ENCODE data around the gene CHCHD6. TPM values are rescaled to one million over a fixed set of nuclear protein-coding genes. Genes with fewer than 3 reads are reported as not detected.
A peak's percentile ranks its signal among the peaks of the same experiment; 100 is the strongest.

The CHCHD6 gene
- total RNA-seq, 3 donors from 2014 or later: 5.9 to 9.8 (median 6.5) TPM

- ATAC-seq (no peak), DNase-seq (peak in 1 of 3 donors; percentile 11)
- no peak for TF ChIP-seq CTCF (IDR thresholded peaks at IDR 0.05)
- H3K36me3 ChIP-seq (ENCODE audit: low read depth): no peaks in the 10 kb centered on the region
- H3K4me1 ChIP-seq (ENCODE audit: low read depth): no peaks in the 10 kb centered on the region
- H3K4me3 ChIP-seq: no peak overlapping the region
- no peaks in the 10 kb centered on the region for H3K9me3 ChIP-seq
- intact Hi-C loops (cut with DNase I, micrococcal nuclease): no loop called here
Observed at GRCh38 chr3:126959136-126959920, 255.3 kb downstream of the CHCHD6 start.

DNA sequence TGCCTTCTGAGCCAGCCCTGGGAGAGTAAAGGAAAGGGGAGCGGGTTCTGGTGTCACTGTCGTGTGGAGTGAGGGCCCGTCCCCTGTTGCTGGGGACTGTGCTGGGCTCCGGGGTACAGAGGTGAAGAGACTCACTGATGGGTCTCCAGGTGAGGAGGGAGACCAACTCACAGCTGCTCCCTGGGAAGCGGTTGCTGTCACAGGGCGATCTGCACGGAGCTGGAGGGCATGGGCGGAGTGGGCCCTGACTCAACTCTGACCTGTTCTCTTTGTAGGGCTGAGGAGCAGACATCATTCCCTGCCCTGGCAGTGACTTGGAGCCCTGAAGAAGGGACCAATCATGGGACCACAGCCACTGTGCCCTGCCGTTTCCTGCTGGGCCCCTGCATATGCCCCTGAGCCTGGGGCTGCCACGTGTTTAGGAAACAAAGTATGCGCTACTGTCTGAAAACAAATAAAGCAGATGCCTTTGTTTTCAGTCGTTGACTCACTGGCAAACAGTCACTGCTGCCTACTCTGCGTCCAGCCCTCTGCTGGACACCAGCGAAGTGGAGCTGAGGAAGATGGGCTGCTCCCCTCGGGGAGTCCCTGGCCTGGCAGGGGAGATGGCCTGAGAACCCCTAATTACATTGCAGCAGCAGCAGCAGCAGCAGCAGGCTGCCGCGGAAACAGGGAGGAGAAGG lies 256.0 kb downstream of the CHCHD6 start:
- no peak for TF ChIP-seq CTCF (IDR thresholded peaks at IDR 0.05)
- DNase-seq (peak in 1 of 3 donors; percentile 17), ATAC-seq (no peak)
- H3K9me3 ChIP-seq: no peaks in the 10 kb centered on the region
- no peaks in the 10 kb centered on the region for H3K4me1 ChIP-seq (ENCODE audit: low read depth)
- no peak overlapping the region for H3K4me3 ChIP-seq
- intact Hi-C loops (cut with DNase I, micrococcal nuclease): no loop called here
- H3K36me3 ChIP-seq (ENCODE audit: low read depth): no peaks in the 10 kb centered on the region

- intact Hi-C loops (cut with DNase I, micrococcal nuclease): no loop called here
- no peak for ATAC-seq
- Histone ChIP-seq H3K36me3 (ENCODE audit: low read depth) (no peaks in the 10 kb centered on the region), H3K4me1 (ENCODE audit: low read depth) (no peaks in the 10 kb centered on the region), H3K9me3 (no peaks in the 10 kb centered on the region), H3K4me3 (no peak overlapping the region)
- DNase-seq: peak in 1 of 3 donors; percentile 21
- TF ChIP-seq CTCF (IDR thresholded peaks at IDR 0.05): no peak
Observed at GRCh38 chr3:126960604-126960995, 256.6 kb downstream of the CHCHD6 start.

DNA sequence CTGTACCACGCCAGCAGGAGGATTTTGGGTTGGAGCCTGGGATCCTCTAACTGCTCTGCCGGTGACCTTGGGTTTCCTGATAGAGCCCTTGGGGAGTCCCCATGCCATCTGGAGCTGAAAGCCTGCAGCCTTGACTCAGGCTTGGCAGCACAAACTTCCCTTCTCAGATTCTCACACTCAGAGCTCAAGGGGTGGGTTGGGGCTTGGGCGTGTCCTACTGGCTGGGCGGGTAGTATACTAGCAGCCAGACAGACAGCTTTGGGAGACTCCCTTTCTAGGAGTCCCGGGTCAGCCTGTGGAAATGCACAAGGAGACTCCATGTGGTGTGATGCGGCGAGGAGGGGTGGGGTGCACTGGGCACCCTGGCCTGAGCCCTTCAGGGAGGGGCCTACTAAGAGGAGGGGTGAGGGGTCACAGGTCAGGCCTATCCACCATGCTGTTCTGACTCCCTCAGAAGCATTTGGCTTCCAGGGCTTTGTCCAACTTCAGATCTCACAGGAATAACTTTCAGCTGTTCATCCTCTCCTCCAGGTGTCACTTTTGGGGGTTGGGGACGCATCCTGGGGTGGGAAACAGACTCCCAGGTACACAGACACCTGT lies 257.3 kb downstream of the CHCHD6 start:
- Histone ChIP-seq H3K9me3 (no peaks in the 10 kb centered on the region), H3K36me3 (ENCODE audit: low read depth) (no peaks in the 10 kb centered on the region), H3K4me1 (ENCODE audit: low read depth) (no peaks in the 10 kb centered on the region), H3K4me3 (no peak overlapping the region)
- intact Hi-C loops (cut with DNase I, micrococcal nuclease): no loop called here
- DNase-seq: peak; percentile 48 to 74 (median 62)
- peak; percentile 72 for ATAC-seq
- no peak for TF ChIP-seq CTCF (IDR thresholded peaks at IDR 0.05)

DNA sequence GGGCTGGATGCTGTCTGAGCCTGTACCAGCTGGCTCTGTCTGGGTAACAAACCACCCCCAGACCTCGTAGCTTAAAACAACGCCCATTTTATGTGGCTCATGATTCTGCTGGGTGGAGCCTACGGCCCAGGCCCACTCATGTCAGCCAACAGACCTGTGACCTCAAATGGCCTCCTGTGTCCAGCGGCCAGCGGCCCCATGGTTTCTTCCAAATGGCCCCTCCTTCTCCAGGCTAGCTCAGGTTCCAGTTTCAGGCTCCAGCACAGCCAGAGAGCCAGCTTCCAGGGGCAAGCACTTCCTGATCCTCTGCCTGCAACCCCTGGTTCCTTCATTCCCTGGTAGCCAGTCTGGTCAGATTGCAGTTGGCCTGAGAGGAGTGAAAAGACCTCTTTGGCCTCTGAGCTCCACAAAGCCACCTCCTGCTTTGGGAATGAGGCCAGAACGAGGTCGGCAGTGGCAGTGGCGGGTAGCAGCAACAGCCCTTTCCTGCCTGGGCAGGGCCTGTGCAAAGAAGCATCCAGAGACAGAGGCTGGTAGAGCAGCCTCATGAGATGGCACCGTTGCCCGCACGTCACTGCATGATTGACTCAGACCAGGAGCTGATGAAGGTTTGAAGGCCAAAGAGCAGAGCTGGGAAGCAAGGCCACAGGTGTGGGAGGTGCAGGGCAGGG lies 257.9 kb downstream of the CHCHD6 start:
- DNase-seq (peak in 1 of 3 donors; percentile 28), ATAC-seq (no peak)
- H3K36me3 ChIP-seq (ENCODE audit: low read depth): no peaks in the 10 kb centered on the region
- intact Hi-C loops (cut with DNase I, micrococcal nuclease): no loop called here
- H3K4me1 ChIP-seq (ENCODE audit: low read depth): no peaks in the 10 kb centered on the region
- no peaks in the 10 kb centered on the region for H3K9me3 ChIP-seq
- no peak overlapping the region for H3K4me3 ChIP-seq
- TF ChIP-seq CTCF (IDR thresholded peaks at IDR 0.05): no peak
